ENCODE results near the gene HNRNPAB. TPM values are rescaled to one million over a fixed set of nuclear protein-coding genes. Genes with fewer than 3 reads are reported as not detected.

The HNRNPAB gene
- total and polyA plus RNA-seq, 9 of the 15 experiments (the other 6 are each of a cell fraction or from before 2014, with no cell fraction given): 34.6 to 425 (median 236) TPM

DNA sequence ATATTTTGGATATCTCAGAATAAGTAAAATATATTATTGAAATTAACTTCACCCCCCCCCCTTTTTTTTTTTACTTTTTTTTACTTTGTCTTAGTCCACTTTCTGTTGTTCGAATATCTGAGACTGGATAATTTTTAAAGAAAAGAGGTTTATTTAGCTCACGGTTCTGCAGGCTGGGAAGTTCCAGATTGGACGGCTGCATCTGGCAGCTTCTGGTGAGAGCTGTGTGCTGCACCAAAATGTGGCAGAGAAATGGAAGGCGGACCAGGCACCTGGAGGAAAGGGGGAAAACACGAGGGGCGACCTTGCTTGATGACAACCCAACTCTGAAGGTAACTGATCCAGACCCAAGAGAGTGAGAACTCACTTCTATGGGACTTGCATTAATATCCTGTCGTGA, 11.5 kb upstream of the HNRNPAB start:
- Histone ChIP-seq H3K79me2 (ENCODE audit: control insufficient read depth, insufficient read depth, low read length) (no peaks in the 10 kb centered on the region), H4K20me1 (replicated peaks; ENCODE audit: control insufficient read depth, insufficient read depth, low read length) (no peaks in the 10 kb centered on the region), H3K4me1 (replicated peaks in 1 of 2; ENCODE audit: control insufficient read depth in 2 of 2, insufficient read depth in 2 of 2, low read length in 2 of 2) (peaks cover 0 to 8% of the 10 kb centered on the region in 2 experiments; a peak in 2 of 5 replicates), H3K4me2 (ENCODE audit: insufficient read depth, low read length) (no peak overlapping the region), H3K9ac (ENCODE audit: insufficient read depth in 1 of 2, low read depth in 2 of 2, low read length in 2 of 2) (no peak overlapping the region), H2AFZ (ENCODE audit: low read depth, low read length) (0 out of 2 replicates have a peak overlapping the region, but pooled peaks have one; percentile 16), H3K4me3 (no peak overlapping the region), H3K27ac (ENCODE audit: extremely low read depth, low read depth, low read length) (no peak overlapping the region), H3K36me3 (ENCODE audit: control insufficient read depth, insufficient read depth, low read length) (no peaks in the 10 kb centered on the region), H3K27me3 (ENCODE audit: control insufficient read depth in 2 of 2, insufficient read depth in 2 of 2, low read length in 2 of 2) (peaks cover 5 to 16% of the 10 kb centered on the region in 2 experiments; a peak in 3 of 5 replicates), H3K9me1 (ENCODE audit: control insufficient read depth, insufficient read depth, low read length) (no peaks in the 10 kb centered on the region), H3K9me3 (replicated peaks; ENCODE audit: control insufficient read depth, insufficient read depth, low read depth, low read length) (no peaks in the 10 kb centered on the region; the same call in 1 of the 2 replicates)
- ChIA-PET POLR2A (interaction anchor here (0.9 kb wide), 1 partner anchor 12 kb away, joined by 3 read pairs; the partner anchor contains the start of gene HNRNPAB), CTCF (ENCODE audit: low intra/inter-chr PET ratio) (interaction anchor here (0.6 kb wide), 1 partner anchor 123 kb away, joined by 3 read pairs; no protein-coding TSS in a partner anchor)
- BruUV-seq (replicated peaks): no TSS peak
- in situ Hi-C loops (cut with MboI): no loop called here
- DNase-seq (ENCODE audit: extremely low read depth in 1 of 4, low spot score in 3 of 4) (peak in 1 of 4 experiments; percentile 3), ATAC-seq (no peak), FAIRE-seq (no peak)
- TF ChIP-seq, protein P1, sequence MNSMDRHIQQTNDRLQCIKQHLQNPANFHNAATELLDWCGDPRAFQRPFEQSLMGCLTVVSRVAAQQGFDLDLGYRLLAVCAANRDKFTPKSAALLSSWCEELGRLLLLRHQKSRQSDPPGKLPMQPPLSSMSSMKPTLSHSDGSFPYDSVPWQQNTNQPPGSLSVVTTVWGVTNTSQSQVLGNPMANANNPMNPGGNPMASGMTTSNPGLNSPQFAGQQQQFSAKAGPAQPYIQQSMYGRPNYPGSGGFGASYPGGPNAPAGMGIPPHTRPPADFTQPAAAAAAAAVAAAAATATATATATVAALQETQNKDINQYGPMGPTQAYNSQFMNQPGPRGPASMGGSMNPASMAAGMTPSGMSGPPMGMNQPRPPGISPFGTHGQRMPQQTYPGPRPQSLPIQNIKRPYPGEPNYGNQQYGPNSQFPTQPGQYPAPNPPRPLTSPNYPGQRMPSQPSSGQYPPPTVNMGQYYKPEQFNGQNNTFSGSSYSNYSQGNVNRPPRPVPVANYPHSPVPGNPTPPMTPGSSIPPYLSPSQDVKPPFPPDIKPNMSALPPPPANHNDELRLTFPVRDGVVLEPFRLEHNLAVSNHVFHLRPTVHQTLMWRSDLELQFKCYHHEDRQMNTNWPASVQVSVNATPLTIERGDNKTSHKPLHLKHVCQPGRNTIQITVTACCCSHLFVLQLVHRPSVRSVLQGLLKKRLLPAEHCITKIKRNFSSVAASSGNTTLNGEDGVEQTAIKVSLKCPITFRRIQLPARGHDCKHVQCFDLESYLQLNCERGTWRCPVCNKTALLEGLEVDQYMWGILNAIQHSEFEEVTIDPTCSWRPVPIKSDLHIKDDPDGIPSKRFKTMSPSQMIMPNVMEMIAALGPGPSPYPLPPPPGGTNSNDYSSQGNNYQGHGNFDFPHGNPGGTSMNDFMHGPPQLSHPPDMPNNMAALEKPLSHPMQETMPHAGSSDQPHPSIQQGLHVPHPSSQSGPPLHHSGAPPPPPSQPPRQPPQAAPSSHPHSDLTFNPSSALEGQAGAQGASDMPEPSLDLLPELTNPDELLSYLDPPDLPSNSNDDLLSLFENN (IDR thresholded peaks at IDR 0.05; ENCODE audit: low read depth in 2 of 2, low read length in 2 of 2): no peak
- TF ChIP-seq ZEB2 (IDR thresholded peaks at IDR 0.05): no peak
- TF ChIP-seq ZNF766 (CRISPR knock-in tag; conservative IDR thresholded peaks at IDR 0.05): peak; percentile 99
- 31% methylated on average over 7 of the region's 7 CpGs for WGBS (ENCODE audit: insufficient coverage, low coverage, missing lambda C conversion rate)
- intact Hi-C loops (cut with micrococcal nuclease): no loop called here

Data from K562 (cell line).